ENCODE results near the gene DNAJC18.

Gene DNAJC18

GRCh38 chr5:139457241-139457640 is 17.9 kb upstream of the DNAJC18 start:
- ChIA-PET POLR2A (no interaction called here), CTCF (interaction anchor here (0.9 to 3.4 kb wide), 2 partner anchors 9 to 56 kb away, joined by 3 to 10 read pairs; no protein-coding TSS in a partner anchor)
- no peak for TF ChIP-seq CTCF (IDR thresholded peaks at IDR 0.05; ENCODE audit: insufficient read depth, low read length, missing control alignments)
- DNase-seq (ENCODE audit: low read depth, low spot score), result no peak
- H3K4me3 ChIP-seq (ENCODE audit: low read depth, low read length), result no peak overlapping the region

- DNase-seq (ENCODE audit: low read depth, low spot score), result no peak
- CTCF ChIA-PET, result interaction anchor here (2.2 kb wide), 1 partner anchor 11 kb away, joined by 7 read pairs; no protein-coding TSS in a partner anchor
- H3K4me3 ChIP-seq (ENCODE audit: low read depth, low read length), result no peak overlapping the region
- no peak for TF ChIP-seq CTCF (IDR thresholded peaks at IDR 0.05; ENCODE audit: insufficient read depth, low read length, missing control alignments)
- POLR2A ChIA-PET, result no interaction called here
Measured at GRCh38 chr5:139456776-139457175, 17.5 kb upstream of the DNAJC18 start.

GRCh38 chr5:139454568-139455290 is 15.4 kb upstream of the DNAJC18 start:
- DNase-seq (ENCODE audit: low read depth, low spot score), result no peak
- ChIA-PET CTCF (interaction anchor here (1.1 to 2.2 kb wide), 2 partner anchors 9 to 59 kb away, joined by 3 to 7 read pairs; no protein-coding TSS in a partner anchor), POLR2A (no interaction called here)
- TF ChIP-seq CTCF (IDR thresholded peaks at IDR 0.05; ENCODE audit: insufficient read depth, low read length, missing control alignments), result no peak
- no peak overlapping the region for H3K4me3 ChIP-seq (ENCODE audit: low read depth, low read length)

- no peak overlapping the region for H3K4me3 ChIP-seq (ENCODE audit: low read depth, low read length)
- ChIA-PET CTCF (no interaction called here), POLR2A (no interaction called here)
- no peak for TF ChIP-seq CTCF (IDR thresholded peaks at IDR 0.05; ENCODE audit: insufficient read depth, low read length, missing control alignments)
- DNase-seq (ENCODE audit: low read depth, low spot score), result no peak
Measured at GRCh38 chr5:139453683-139454567, 14.6 kb upstream of the DNAJC18 start.

- ChIA-PET CTCF (no interaction called here), POLR2A (no interaction called here)
- no peak for DNase-seq (ENCODE audit: low read depth, low spot score)
Measured at GRCh38 chr5:139451878-139452660, 12.7 kb upstream of the DNAJC18 start.

More at GRCh38 chr5:139451878-139452660, 12.7 kb upstream of the DNAJC18 start:
- TF ChIP-seq CTCF (IDR thresholded peaks at IDR 0.05; ENCODE audit: insufficient read depth, low read length, missing control alignments), result no peak
- H3K4me3 ChIP-seq (ENCODE audit: low read depth, low read length), result no peak overlapping the region
